GM12875 (cell line): ENCODE data around the gene SLC9A5.

Experiments used
- H3K4me3 ChIP-seq: one replicate; pipeline ENCODE4 v1.5.1; 2011; ENCODE audit warnings: low read depth, low read length, control low read depth
- CTCF ChIP-seq: IDR thresholded peaks from 2 replicates; pipeline ENCODE4 v1.5.1; 2011; ENCODE audit warnings: low read depth, mild to moderate bottlenecking, control low read depth, inconsistent platforms, low read length, moderate library complexity, borderline replicate concordance; ENCODE audit not compliant: insufficient read depth

The SLC9A5 gene

GRCh38 chr16:67279296-67280089 is 30.7 kb downstream of the SLC9A5 start, which contains the start of gene PLEKHG4:
PLEKHG4 (plus strand) TSS chr16:67279532; CDS start chr16:67280045, 513 bp downstream.
- peak; percentile 92 for TF ChIP-seq CTCF
- H3K4me3 ChIP-seq, result peak within 1 kb of the TSS; percentile 26

- TF ChIP-seq CTCF, result no peak
- no peak overlapping the region for H3K4me3 ChIP-seq
These were observed 31.6 kb downstream of the SLC9A5 start for GRCh38 chr16:67280090-67281015.

GRCh38 chr16:67281536-67282446 is 33.0 kb downstream of the SLC9A5 start:
- H3K4me3 ChIP-seq, result no peak overlapping the region
- TF ChIP-seq CTCF, result no peak

DNA sequence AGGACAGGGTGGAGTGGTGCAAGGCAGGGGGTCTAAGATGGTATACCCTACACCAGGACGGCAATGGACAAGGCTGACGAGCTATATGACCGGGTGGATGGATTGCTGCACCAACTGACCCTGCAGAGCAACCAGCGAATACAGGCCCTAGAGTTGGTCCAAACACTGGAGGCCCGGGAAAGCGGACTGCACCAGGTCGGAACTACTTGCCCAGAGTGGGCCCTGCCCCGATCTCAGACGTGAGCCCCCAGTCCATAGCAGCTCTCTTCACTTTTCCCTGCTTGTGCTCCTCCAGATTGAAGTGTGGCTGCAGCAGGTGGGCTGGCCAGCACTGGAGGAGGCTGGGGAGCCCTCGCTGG is 33.6 kb downstream of the SLC9A5 start:
- no peak for TF ChIP-seq CTCF
- H3K4me3 ChIP-seq, result no peak overlapping the region

DNA sequence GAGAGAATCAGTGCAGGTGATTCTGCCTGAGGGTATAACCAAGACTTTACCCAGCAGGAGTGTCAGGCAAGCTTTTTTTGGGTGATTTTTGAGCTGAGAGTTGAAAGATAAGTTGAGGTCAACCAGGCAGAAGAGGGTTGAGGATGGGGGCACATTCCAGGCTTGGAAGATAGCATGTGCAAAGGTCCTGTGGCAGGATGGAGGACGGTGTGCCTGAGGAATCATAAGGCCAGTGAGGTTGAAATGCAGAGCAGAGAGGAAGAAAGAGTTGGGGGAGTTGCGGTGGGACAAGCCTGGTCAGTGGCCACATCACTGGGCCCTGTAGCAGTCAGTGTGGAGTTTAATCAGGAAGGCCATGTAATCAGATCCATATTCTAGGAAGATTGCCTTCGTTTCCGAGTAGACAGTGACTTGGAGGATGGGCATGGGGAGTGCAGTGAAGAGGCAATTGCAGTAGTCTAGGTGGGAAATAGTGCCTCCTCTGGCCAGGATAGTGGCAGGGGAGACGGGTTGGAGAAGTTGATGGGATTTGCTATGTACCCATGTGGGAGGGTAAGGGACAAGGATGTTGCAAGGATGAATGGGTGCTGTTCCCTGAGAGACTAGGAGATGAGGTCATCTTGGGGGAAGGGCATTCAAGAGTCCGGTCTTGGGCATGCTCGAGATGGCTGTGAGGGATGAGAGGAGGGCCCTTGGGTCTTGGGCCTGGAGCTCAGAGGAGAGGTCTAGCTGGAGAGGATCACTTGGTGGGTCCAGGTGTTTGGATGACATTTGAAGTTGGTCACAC is 34.5 kb downstream of the SLC9A5 start:
- H3K4me3 ChIP-seq, result no peak overlapping the region
- TF ChIP-seq CTCF, result no peak
